Nephron progenitor cell (in vitro differentiated cells): ENCODE results near the gene MGMT.

Source experiments
- DNase-seq: peaks from one replicate; pipeline ENCODE4 v3.0.0; 2021
- H3K27ac Mint-ChIP-seq: 2 replicates; pipeline ENCODE4 v1.8.0; 2021; ENCODE audit warnings: mild to moderate bottlenecking, moderate library complexity, mixed read lengths
- H3K27me3 Mint-ChIP-seq: 2 replicates; pipeline ENCODE4 v1.8.0; 2021; ENCODE audit warnings: mild to moderate bottlenecking, low read depth, mixed read lengths; ENCODE audit not compliant: poor library complexity
- H3K36me3 Mint-ChIP-seq: 2 replicates; pipeline ENCODE4 v1.8.0; 2021; ENCODE audit warnings: low read depth, mixed read lengths
- H3K4me1 Mint-ChIP-seq: 2 replicates; pipeline ENCODE4 v1.8.0; 2021; ENCODE audit warnings: mixed read lengths
- H3K4me3 Mint-ChIP-seq: 2 replicates; pipeline ENCODE4 v1.8.0; 2021; ENCODE audit warnings: mild to moderate bottlenecking, moderate library complexity, mixed read lengths
- H3K9me3 Mint-ChIP-seq: 2 replicates; pipeline ENCODE4 v1.8.0; 2021; ENCODE audit warnings: mild to moderate bottlenecking, moderate library complexity, mixed read lengths
- TF ChIP-seq, protein P1 (sequence below): fragments of 200-600 bp; sonication (generic); IDR thresholded peaks from 2 replicates; pipeline ENCODE4 v1.5.0; 2021; ENCODE audit warnings: antibody characterized with exemption

The MGMT gene

DNA sequence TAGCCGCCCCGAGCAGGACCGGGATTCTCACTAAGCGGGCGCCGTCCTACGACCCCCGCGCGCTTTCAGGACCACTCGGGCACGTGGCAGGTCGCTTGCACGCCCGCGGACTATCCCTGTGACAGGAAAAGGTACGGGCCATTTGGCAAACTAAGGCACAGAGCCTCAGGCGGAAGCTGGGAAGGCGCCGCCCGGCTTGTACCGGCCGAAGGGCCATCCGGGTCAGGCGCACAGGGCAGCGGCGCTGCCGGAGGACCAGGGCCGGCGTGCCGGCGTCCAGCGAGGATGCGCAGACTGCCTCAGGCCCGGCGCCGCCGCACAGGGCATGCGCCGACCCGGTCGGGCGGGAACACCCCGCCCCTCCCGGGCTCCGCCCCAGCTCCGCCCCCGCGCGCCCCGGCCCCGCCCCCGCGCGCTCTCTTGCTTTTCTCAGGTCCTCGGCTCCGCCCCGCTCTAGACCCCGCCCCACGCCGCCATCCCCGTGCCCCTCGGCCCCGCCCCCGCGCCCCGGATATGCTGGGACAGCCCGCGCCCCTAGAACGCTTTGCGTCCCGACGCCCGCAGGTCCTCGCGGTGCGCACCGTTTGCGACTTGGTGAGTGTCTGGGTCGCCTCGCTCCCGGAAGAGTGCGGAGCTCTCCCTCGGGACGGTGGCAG lies at the start of gene MGMT:
TSS of gene MGMT (plus strand) at position 539 of the 656 bp plus-strand sequence.
- peak; percentile 98 for DNase-seq
- TF ChIP-seq, protein P1, sequence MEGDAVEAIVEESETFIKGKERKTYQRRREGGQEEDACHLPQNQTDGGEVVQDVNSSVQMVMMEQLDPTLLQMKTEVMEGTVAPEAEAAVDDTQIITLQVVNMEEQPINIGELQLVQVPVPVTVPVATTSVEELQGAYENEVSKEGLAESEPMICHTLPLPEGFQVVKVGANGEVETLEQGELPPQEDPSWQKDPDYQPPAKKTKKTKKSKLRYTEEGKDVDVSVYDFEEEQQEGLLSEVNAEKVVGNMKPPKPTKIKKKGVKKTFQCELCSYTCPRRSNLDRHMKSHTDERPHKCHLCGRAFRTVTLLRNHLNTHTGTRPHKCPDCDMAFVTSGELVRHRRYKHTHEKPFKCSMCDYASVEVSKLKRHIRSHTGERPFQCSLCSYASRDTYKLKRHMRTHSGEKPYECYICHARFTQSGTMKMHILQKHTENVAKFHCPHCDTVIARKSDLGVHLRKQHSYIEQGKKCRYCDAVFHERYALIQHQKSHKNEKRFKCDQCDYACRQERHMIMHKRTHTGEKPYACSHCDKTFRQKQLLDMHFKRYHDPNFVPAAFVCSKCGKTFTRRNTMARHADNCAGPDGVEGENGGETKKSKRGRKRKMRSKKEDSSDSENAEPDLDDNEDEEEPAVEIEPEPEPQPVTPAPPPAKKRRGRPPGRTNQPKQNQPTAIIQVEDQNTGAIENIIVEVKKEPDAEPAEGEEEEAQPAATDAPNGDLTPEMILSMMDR: no peak
- H3K27ac Mint-ChIP-seq: no peak within 1 kb of the TSS
- peaks cover 10% of the 10 kb centered on the region for H3K27me3 Mint-ChIP-seq
- H3K36me3 Mint-ChIP-seq: peaks cover 18% of the 10 kb centered on the region
- H3K4me1 Mint-ChIP-seq: peaks cover 22% of the 10 kb centered on the region
- H3K9me3 Mint-ChIP-seq: no peaks in the 10 kb centered on the region
- peak within 1 kb of the TSS; percentile 80 for H3K4me3 Mint-ChIP-seq

- DNase-seq: no peak
- Mint-ChIP-seq H3K4me3 (no peak overlapping the region), H3K27me3 (no peaks in the 10 kb centered on the region), H3K27ac (no peak overlapping the region), H3K4me1 (peaks cover 29% of the 10 kb centered on the region), H3K9me3 (no peaks in the 10 kb centered on the region), H3K36me3 (no peaks in the 10 kb centered on the region)
- TF ChIP-seq, protein P1: no peak
Measured at GRCh38 chr10:129417870-129418269, 49.2 kb upstream of the MGMT start.

- Mint-ChIP-seq H3K27me3 (no peaks in the 10 kb centered on the region), H3K9me3 (no peaks in the 10 kb centered on the region), H3K4me3 (no peak overlapping the region), H3K27ac (no peak overlapping the region), H3K36me3 (no peaks in the 10 kb centered on the region), H3K4me1 (peaks cover 29% of the 10 kb centered on the region)
- no peak for DNase-seq
- TF ChIP-seq, protein P1: no peak
Measured at GRCh38 chr10:129418496-129419225, 48.4 kb upstream of the MGMT start.

GRCh38 chr10:129419397-129419796 lies 47.6 kb upstream of the MGMT start:
- Mint-ChIP-seq H3K27me3 (no peaks in the 10 kb centered on the region), H3K9me3 (no peaks in the 10 kb centered on the region), H3K4me1 (peaks cover 29% of the 10 kb centered on the region), H3K36me3 (no peaks in the 10 kb centered on the region), H3K27ac (peak overlapping the region; percentile 36), H3K4me3 (no peak overlapping the region)
- no peak for DNase-seq
- TF ChIP-seq, protein P1: no peak

- Mint-ChIP-seq H3K9me3 (no peaks in the 10 kb centered on the region), H3K27me3 (no peaks in the 10 kb centered on the region), H3K36me3 (no peaks in the 10 kb centered on the region), H3K4me3 (no peak overlapping the region), H3K4me1 (peaks cover 29% of the 10 kb centered on the region), H3K27ac (no peak overlapping the region)
- no peak for DNase-seq
- TF ChIP-seq, protein P1: no peak
Measured at GRCh38 chr10:129421399-129422010, 45.5 kb upstream of the MGMT start.
